GM21367 (cell line): Measurements from ENCODE around the gene SH3RF1.

Experiments
- ATAC-seq: cut with Tn5 transposase; IDR thresholded peaks from one replicate; pipeline ENCODE4 v1.9.1; 2021; ENCODE audit not compliant: unreplicated experiment

SH3RF1 gene

DNA sequence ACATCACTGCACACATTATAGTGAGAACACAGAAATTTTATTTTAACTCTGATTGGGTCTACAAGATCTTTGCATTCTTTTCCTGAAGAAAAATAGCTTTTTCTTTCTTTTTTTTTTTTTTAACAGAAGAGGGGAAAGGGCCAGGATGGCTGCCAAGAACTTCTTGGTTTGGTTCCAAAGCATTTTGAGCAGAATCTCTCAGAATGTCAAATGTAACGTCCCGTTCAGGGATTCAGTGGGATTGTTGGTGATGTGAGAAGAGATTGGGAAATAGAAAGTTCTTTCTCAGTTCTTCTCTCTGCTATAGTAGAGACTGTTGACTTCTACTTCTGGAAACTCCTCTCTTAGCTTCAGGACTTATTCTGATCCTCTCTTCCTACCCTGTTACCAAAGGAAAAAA, 189.8 kb downstream of the SH3RF1 start:
- ATAC-seq: no peak

DNA sequence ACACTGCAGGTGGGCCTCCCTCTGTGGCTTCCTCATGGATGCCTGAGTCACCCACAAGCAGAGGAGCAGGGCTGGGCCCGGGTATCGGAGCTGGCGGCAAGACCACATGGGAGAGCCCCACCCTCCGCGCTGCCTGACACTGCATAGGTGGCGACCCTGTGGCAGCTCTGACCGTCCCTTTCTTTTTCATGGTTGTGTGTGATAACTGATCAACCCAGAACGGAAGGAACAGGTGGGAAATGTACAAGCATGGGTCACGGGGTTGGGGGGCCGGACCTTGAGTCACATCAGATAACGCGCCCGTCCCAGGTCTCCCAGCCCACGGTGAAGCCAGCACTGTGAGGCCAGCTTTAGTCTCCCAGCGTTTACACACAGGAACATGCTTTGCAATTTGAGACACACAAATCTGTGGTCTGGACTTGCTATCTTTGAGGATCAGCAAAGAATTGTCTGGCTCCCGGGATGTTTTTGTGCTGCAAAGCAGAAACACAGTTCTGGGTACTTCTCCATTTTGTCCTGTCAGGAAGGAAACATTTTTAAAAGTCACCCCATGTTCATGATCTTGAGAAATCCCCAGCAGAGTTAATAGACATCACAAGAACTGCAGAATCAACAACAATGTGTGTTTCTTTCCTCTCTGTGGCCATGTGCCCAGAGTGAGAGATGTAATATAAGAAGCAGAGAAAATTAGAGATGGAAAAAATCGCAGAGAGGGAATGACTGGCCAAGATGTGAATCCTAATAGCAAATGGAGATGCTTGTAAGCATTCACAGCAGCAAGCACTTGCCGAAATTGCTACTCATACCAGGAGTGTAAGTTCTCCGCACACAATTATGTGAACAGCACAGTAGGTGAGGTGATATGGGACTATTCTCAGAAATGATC, 190.6 kb downstream of the SH3RF1 start:
- ATAC-seq: peak; percentile 79

DNA sequence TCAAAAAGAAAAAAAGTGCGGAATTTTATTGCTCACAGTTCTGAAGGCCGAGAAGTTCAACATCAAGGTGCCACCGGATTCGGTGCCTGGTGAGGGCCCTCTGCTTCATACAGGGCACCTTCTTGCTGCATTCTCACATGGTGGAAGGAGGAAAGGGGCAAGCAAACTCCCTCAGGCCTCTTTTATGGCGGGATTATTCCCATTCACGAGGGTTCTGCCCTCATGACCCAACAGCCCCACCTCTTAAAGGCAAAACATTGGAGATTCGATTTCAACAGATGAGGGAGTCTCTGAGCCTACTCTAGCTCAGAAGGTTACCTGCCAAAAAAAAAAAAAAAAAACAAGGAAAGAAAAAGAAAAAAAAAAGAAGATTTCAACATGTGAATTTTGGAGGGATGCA, 196.6 kb downstream of the SH3RF1 start:
- no peak for ATAC-seq

DNA sequence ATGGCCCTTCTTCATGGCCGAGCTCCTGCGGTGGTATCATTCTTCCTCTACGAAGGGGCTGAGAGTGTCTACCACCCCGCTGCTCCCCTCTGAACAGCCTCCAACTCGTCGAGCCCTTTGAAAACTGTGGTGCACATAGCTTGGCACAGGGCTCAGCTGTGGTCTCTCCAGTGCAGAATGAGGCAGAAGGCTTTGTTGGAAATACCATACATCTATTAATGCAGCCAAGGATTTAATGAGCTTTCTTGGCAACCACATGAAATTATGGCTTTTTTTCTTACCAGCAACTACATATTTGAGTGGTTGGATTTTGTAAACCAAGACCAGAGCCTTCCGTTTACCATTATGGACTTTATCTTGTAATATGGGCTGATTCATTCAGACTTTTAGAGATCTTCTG, 199.0 kb downstream of the SH3RF1 start:
- no peak for ATAC-seq

DNA sequence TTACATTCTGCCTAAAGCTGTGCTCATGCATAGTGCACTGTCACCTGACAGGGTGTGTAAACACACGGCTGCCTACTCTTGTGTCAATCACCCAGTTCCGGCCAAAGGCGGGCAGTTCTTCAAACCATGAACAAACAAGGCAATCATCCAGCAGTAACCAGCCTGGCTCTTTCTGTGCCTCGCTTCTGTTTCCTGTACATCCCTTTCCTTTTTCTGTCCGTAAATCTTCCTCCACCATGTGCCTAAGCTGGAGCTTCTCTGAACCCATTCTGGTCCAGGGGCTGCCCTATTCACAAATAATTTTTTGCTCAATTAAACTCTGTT, 199.9 kb downstream of the SH3RF1 start:
- no peak for ATAC-seq

DNA sequence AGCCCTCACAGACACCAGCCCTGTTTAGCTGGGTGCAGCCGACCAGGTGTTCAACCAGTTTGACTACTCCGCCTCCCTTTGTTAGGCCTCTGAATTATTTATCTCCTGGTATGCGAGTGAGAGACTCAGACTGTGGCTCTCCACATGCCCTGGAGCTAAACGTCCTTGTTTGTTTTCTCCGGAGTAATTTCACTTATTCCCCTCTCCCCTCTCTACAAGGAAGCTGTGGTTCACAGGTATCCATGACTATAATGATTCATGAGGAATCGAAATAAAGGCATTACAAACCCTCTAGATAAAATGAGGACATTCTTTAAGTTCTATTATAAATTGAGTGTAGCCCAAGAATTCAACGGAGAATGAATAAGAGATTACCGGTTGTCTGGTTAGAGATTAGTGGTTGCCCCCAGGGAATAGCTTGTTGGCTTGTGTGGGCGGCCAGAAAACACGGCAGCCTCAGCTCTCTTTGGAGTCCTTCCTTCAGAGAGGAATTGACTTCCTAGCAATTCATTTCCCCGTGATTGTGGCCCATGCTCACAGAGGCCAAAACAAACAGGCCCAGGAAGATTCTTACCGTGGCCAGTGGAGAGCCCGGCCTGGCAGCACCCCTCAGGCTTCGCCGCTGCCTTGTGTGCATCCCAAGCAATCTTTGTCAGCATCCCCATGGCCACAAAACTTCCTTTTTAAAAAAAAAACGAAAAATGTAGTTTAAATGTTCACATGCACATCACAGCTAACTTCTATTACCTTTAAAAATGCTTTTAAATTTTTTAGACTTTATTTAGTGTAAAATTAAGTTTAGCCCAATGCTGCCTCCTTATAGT, 200.5 kb downstream of the SH3RF1 start:
- ATAC-seq: no peak

DNA sequence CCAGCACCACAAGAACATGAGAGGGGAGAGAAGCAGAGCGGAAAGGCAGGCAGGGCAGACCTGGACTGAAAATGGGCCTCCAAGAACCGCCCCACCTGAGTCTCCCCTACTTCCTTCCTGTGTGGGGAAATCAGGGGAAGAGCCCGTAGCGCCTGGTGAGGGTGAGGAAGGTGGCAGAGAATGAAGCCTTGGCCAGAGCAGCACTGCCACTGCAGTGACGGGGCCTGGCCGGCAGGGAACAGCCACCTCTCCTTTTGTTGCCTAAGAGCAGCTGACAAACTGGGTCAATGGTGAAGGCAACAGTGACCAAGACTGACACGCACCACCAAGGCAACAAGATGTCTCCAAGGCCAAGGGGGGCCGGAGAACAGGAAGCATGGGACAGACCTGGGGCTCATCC, 202.3 kb downstream of the SH3RF1 start:
- ATAC-seq: peak; percentile 71

DNA sequence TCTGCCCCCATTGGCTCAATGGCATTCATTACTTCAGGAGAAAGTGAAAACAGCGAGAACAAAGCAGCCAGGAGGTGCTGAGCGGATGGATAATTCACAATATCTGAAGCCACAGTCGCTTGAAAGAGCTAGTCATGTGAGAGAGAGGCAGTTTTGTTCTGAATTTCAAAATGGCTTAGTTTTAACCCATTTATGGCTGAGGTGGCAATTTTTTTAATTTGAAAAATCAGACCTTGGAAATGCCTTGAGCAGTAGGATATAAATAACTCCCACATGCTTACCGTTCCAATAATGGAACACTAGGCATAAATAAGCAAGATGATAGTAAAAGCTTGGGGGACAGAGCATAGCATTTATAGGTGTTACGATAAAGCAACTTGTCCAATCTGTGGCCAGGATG, 203.8 kb downstream of the SH3RF1 start:
- ATAC-seq: no peak

DNA sequence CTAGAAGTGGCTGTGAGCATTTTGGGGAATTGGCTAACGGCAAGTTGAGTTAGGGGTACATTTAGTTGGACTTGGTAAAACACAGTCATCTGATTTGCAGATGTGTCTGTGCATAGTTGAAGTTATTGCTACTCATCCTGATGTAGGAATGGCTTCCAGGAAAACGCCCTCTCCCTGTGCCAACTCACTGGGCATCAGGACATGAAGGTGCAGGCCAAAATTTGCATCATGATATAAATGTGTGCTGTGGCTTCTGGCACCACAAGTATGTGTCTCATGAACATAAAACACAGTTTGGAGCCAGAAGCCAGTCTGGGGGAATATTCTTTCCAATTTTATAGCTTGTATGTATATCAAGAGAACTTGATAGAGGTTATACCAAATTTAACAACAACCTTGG, 206.5 kb downstream of the SH3RF1 start:
- no peak for ATAC-seq

DNA sequence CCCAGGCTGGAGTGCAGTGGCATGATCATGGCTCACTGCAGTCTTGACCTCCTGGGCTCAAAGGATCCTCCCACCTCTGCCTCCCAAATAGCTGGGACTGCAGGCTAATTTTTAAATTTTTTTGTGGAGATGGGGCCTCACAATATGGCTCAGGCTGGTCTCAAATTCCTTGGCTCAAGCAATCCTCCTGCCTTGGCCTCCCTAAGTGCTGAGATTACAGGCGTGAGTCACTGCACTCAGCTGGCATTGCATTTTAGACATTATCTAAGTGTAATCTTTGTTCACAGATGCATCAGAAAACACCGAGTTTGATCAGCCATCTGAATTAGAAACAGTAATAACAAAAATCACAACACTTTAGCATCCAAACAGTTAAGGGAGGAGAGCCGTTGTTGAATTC, 207.3 kb downstream of the SH3RF1 start:
- no peak for ATAC-seq

DNA sequence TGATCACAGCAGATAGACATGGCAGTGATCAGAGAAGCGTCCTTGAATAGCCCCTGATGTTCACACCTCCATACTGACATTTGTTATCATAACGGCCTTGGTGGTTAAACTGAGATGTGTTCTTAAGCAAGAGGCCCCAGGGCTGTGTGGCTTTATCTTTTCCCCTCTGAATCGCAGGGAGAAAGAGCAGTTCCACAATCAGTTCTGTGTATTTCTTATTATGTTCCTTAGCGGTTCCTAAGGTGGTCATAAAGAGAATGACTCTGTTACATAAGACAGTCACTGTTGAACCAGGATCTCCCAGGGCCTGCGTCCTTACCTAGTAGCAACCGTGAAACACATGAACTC, 207.9 kb downstream of the SH3RF1 start:
- no peak for ATAC-seq

DNA sequence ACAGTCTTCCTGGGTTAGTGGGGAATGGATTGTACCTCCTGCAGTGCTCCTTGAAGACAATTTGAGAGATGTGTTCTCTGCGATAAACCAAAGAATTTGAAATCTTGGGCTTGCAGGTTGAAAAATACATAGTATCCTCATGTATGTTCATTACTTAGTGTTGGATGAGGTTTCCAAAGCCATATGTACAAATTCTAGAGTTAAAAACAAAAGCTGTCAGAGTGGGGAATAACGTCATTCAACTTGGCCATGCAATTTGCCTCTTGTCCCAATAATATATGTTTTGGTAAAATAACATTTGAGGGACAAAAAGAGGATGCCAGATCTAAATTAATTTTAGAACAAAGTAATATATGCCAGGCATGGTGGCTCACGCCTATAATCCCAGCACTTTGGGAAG, 209.4 kb downstream of the SH3RF1 start:
- no peak for ATAC-seq

DNA sequence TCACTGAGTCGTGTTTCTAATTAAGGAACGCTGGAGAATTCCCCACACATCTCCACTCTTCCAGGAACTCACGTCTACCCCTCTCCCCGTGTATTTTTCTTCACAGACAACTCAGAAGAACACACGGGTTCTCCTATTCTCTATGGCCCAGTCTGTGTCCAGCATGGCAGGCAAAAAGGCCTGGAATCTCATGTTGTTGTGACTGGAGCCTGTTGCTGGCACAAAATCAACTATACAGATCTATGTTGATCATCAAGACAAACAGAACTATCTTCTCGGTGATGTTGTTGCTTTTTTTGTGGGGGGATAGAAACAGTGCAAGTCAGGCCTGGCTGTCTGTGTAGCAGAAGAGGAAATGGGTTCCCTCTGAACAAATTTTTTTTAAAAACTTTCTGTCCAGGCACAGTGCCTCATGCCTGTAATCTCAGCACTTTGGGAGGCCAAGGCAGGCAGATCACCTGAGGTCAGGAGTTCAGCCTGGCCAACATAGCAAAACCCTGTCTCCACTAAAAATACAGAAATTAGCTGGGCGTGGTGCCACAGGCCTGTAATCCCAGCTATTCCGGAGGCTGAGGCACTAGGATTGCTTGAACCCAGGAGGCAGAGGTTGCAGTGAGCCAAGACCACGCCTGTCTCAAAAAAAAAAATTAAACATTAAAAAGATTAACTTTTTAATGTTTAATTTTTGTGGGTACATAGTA, 210.2 kb downstream of the SH3RF1 start:
- no peak for ATAC-seq

DNA sequence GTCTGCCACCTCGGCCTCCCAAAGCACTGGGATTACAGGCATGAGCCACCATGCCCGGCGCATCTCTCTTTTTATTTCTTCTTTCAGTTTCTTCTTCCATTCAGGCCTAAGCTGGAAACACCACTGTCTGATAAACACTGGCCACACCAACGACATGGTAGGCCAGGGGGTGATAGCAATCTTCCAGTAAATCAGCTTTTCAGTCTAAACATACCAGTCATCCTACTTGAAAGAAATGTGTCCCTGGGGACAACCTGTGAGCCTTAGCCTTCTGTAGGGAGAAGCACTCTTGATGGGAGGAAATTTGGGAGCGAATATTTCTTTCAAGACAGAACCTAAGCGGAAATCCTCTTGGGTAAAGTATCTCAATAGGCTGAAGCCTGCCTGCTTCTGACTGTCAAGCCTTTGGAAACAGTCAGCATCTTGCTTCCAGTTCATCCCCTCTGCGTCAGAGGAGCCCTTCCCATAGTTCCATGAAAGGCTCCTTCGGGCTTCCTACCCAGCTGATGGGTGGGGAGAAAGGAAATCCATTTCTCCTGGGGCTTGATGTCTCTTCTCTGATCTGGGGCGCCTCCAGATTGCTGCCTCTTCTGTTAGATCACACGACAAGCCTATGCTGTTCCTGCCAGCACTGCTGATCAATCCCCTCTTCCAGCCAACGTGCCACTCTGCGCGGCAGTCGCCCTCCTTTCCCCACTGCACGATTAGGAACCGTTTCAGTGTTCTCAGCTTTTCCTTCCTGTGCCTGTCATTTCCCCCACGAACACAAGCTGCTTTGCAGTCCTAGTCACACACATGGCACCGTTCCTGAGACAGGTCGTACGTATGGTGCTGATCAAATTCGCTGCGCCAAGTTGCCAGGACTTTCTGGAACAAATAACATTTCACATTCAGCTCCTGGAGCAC, 211.2 kb downstream of the SH3RF1 start:
- no peak for ATAC-seq

DNA sequence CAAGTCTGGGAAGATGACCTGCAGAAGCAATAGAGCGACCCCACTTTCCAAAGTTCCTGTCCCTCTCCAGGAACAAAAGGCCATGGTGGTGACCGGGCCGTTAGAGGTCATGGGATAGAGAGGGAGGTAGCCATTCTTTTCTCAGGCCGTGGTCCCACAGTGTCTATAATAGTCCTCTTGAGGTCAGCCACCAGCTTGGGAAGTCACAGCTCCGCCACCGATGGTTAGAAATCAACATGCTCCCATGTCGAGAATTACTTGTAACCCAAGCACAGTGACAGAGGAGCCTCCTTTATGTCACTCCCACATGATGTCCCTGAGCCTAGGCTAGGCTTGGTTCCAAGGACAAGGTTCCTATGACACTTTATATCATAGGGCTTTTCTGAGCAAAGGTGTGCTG, 212.4 kb downstream of the SH3RF1 start:
- no peak for ATAC-seq

DNA sequence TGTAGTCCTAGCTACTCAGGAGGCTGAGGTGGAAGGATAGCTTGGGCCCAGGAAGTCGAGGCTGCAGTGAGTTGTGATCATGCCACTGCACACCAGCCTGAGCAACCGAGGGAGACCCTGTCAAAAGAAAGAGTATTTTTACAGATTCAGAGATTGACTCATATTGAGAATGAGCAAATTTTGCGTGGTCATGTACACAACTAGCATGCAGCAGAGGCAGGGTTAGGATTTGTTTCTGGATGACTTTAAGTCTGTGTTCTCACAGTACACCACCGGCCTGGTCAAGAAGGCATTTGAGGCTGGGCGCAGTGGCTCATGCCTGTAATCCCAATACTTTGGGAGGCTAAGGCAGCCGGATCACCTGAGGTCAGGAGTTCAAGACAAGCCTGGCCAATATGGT, 215.9 kb downstream of the SH3RF1 start:
- ATAC-seq: no peak

DNA sequence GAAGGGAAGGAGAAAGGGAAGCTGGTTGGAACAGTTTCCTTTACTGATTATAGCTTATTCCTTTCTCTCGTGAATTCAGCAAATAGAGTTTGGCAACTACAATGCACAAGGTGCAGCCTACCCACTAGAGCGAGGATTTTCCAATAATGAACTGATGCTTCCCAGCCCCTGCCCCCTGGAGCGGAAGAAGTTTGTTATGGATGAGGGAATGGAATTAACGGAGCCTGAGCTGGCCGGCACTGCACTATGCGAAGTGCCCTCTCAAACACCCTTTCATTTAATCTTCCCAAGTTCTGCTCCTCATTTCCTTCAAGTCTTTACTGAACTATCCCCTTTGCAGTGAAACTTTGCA, 218.2 kb downstream of the SH3RF1 start:
- no peak for ATAC-seq

DNA sequence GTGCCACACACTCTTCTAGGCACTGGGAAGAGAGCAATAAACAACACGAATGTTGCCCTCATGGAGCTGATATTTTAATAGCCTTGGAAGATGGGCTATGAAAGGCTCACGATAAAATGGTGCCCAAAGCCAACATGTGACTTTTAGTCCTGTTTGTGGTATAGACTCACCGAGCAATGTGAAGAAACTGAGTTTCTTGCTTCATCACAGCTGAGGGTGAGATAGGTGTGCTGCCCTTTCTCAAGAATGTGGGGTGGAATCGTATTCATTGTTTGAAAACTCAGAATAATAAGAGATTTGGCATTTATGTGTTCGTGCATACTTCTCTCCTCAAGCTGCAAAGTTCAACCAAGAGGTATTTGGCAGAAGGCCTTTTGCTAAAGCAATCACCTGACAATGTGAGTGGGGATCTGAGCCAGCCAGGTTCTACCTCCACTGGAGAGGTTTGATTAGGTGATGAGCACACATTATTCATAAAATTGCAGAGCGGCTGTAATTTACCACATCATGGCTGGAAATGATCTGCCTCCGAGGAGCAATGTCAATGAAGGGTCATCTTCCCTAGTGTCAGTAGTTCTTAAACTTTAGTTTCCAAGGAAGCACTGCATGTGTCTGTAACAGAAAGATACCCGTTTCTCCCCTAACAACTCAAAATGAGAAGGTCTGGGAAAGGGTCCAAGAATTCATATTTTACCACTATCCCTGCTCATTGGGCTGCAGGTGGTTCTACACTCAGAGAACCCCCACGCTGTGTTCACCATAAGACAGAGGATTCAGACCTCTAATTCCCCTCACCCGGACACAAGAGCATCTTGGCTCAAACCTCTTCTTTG, 218.8 kb downstream of the SH3RF1 start:
- no peak for ATAC-seq

DNA sequence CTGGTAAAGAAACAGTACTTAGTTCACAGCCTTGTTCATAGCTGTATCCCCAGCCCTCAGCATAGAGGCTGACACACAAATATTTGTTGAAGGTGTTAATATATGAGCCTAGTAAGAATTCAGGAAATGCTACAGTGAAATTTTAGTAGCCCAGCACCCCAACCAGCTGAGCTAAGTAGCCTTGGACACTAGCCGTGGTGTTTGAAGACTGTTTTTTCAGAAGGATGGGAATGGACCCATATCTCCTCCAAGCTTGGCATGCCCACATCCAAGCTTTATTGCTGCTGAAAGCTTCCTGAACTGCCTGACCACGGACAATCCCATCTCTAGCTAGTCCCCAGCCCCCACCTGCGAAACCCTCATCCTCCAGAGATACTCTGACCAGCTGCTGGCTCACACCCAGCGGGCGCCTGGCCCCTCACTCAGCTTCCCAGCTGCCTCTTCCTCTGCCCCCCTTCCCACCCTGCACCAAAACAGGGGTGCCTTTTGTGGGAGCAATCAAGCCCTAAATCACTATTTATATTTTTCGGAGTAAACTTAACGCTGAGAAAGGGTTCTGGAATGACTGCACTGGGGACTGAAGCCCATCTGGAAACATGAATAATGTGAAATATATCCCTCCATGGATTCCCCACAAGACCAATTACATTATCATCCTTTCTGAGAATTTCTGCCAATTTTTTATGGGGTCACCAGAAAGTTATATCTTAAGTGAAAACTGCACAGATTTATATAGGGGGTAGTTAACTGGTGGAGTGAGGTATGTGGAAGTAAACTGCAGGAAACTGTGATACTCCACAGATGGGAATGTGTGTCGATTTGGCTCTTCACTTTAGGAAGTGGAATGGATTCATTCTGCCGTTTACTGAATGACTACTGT, 219.6 kb downstream of the SH3RF1 start:
- no peak for ATAC-seq
